HEK293 (cell line): ENCODE results near the gene RNF41.

Experiments
- HOXD13 ChIP-seq: sonication (generic); formaldehyde crosslinking; IDR thresholded peaks from 2 replicates; pipeline ENCODE4 v1.8.0; 2022; ENCODE audit warnings: missing genetic modification reagents, borderline replicate concordance
- IKZF3 ChIP-seq: fragments of 450-650 bp; IDR thresholded peaks from 2 replicates; pipeline ENCODE4 v1.5.0; 2018; ENCODE audit warnings: missing biosample characterization, mild to moderate bottlenecking, missing genetic modification characterization, moderate library complexity
- KLF16 ChIP-seq: fragments of 450-650 bp; formaldehyde crosslinking; IDR thresholded peaks from 2 replicates; pipeline ENCODE4 v1.5.1; 2017; ENCODE audit warnings: missing biosample characterization, missing genetic modification characterization
- KLF7 ChIP-seq: fragments of 450-650 bp; formaldehyde crosslinking; IDR thresholded peaks from 2 replicates; pipeline ENCODE4 v1.5.1; 2016; ENCODE audit warnings: missing biosample characterization, missing genetic modification characterization, borderline replicate concordance
- OVOL3 ChIP-seq: fragments of 450-650 bp; formaldehyde crosslinking; IDR thresholded peaks from 2 replicates; pipeline ENCODE4 v1.5.1; 2016; ENCODE audit warnings: missing biosample characterization, missing genetic modification characterization
- PRDM2 ChIP-seq: fragments of 450-650 bp; formaldehyde crosslinking; IDR thresholded peaks from 2 replicates; pipeline ENCODE4 v1.5.1; 2016; ENCODE audit warnings: missing biosample characterization, missing genetic modification characterization, borderline replicate concordance
- ZBTB6 ChIP-seq: fragments of 450-650 bp; formaldehyde crosslinking; IDR thresholded peaks from 2 replicates; pipeline ENCODE4 v1.5.1; 2017; ENCODE audit warnings: missing biosample characterization, missing genetic modification characterization
- ZFP41 ChIP-seq: fragments of 450-650 bp; formaldehyde crosslinking; IDR thresholded peaks from 2 replicates; pipeline ENCODE4 v1.5.1; 2016; ENCODE audit warnings: missing biosample characterization, missing genetic modification characterization, borderline replicate concordance
- ZNF10 ChIP-seq: fragments of 450-650 bp; formaldehyde crosslinking; IDR thresholded peaks from 2 replicates; pipeline ENCODE4 v1.5.1; 2017; ENCODE audit warnings: missing biosample characterization, missing genetic modification characterization
- ZNF138 ChIP-seq: fragments of 450-650 bp; formaldehyde crosslinking; IDR thresholded peaks from 2 replicates; pipeline ENCODE4 v1.5.1; 2016; ENCODE audit warnings: missing biosample characterization, missing genetic modification characterization, borderline replicate concordance
- ZNF16 ChIP-seq: fragments of 450-650 bp; formaldehyde crosslinking; IDR thresholded peaks from 2 replicates; pipeline ENCODE4 v1.5.1; 2016; ENCODE audit warnings: low read depth, missing biosample characterization, missing genetic modification characterization
- ZNF24 ChIP-seq: fragments of 450-650 bp; formaldehyde crosslinking; IDR thresholded peaks from 2 replicates; pipeline ENCODE4 v1.5.1; 2016; ENCODE audit warnings: missing biosample characterization, missing genetic modification characterization
- ZNF341 ChIP-seq: fragments of 450-650 bp; formaldehyde crosslinking; IDR thresholded peaks from 2 replicates; pipeline ENCODE4; 2016; ENCODE audit warnings: low read depth, missing biosample characterization, missing genetic modification characterization
- ZNF423 ChIP-seq: fragments of 450-650 bp; formaldehyde crosslinking; IDR thresholded peaks from 2 replicates; pipeline ENCODE4 v1.5.1; 2016; ENCODE audit warnings: missing biosample characterization, missing genetic modification characterization
- ZNF514 ChIP-seq: fragments of 450-650 bp; formaldehyde crosslinking; IDR thresholded peaks from 2 replicates; pipeline ENCODE4 v1.5.1; 2016; ENCODE audit warnings: missing biosample characterization, missing genetic modification characterization
- ZNF600 ChIP-seq: fragments of 450-650 bp; formaldehyde crosslinking; IDR thresholded peaks from 2 replicates; pipeline ENCODE4 v1.5.1; 2016; ENCODE audit warnings: missing biosample characterization, missing genetic modification characterization
- ZNF626 ChIP-seq: fragments of 450-650 bp; sonication (Bioruptor Pico); formaldehyde crosslinking; IDR thresholded peaks from 2 replicates; pipeline ENCODE4 v1.5.1; 2018; ENCODE audit warnings: missing biosample characterization, missing genetic modification characterization, inconsistent platforms
- ZNF660 ChIP-seq: fragments of 450-650 bp; IDR thresholded peaks from 2 replicates; pipeline ENCODE4 v1.5.1; 2018; ENCODE audit warnings: missing biosample characterization, mild to moderate bottlenecking, missing genetic modification characterization
- ZNF664 ChIP-seq: fragments of 450-650 bp; formaldehyde crosslinking; IDR thresholded peaks from 2 replicates; pipeline ENCODE4 v1.5.1; 2016; ENCODE audit warnings: missing biosample characterization, missing genetic modification characterization
- ZSCAN16 ChIP-seq: fragments of 450-650 bp; formaldehyde crosslinking; IDR thresholded peaks from 2 replicates; pipeline ENCODE4 v1.5.1; 2016; ENCODE audit warnings: missing biosample characterization, missing genetic modification characterization
- ZSCAN30 ChIP-seq: fragments of 450-650 bp; IDR thresholded peaks from 2 replicates; pipeline ENCODE4 v1.5.1; 2018; ENCODE audit warnings: missing biosample characterization, mild to moderate bottlenecking, missing genetic modification characterization, moderate library complexity
- TF ChIP-seq, protein P1 (sequence below): fragments of 450-650 bp; formaldehyde crosslinking; IDR thresholded peaks from 2 replicates; pipeline ENCODE4 v1.5.1; 2017; ENCODE audit warnings: missing biosample characterization, missing genetic modification characterization
- TF ChIP-seq, protein P2 (sequence below): fragments of 450-650 bp; formaldehyde crosslinking; IDR thresholded peaks from 2 replicates; pipeline ENCODE4 v1.5.1; 2016; ENCODE audit warnings: missing biosample characterization, missing genetic modification characterization
- TF ChIP-seq, protein P3 (sequence below): fragments of 450-650 bp; formaldehyde crosslinking; IDR thresholded peaks from 2 replicates; pipeline ENCODE4 v1.5.1; 2016; ENCODE audit warnings: missing biosample characterization, missing genetic modification characterization, borderline replicate concordance
- TF ChIP-seq, protein P4 (sequence below): fragments of 450-650 bp; formaldehyde crosslinking; IDR thresholded peaks from 2 replicates; pipeline ENCODE4 v1.5.1; 2016; ENCODE audit warnings: missing biosample characterization, missing genetic modification characterization, borderline replicate concordance

RNF41 gene

DNA sequence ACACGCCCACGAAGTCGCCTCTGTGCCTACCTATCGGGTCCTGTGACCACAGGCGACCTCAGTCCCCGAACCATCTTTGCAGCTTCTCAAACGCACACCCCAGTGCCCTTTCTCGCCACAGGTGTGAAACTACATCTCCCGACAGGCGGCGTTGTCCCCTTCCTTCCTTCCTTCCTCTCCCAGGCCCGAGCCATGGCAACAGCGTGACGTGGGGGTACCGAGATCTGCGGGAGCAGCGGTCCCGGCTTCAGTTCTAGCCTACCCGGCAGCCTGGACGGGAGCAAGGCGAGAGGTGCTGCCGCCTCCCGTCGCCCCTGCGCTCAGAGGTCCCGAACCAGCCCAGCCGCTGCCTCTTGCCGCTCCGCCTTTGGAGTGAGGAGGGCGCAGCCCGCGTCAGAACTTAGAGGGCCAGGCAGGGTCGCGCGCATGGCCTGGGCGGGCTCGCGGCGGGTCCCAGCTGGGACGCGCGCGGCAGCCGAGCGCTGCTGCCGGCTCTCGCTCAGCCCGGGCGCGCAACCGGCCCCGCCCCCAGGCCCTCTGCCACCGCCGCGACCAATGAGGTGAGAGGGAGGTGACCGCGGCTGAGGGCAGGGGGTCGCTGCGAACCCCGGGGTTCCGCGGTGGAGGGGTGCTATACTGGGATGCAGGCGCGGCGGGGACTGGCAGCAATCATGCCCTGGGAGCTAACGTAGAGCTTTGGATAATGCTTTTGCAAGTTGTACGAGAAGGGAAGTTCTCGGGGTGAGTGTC is 45.1 kb upstream of the RNF41 start, which contains the start of gene COQ10A (continued):
- TF ChIP-seq PRDM2 (tag by site-specific recombination) (no peak), ZNF664 (no peak), HOXD13 (no peak), ZNF10 (tag by site-specific recombination) (no peak), ZNF341 (tag by site-specific recombination) (peak; percentile 92), ZSCAN16 (tag by site-specific recombination) (no peak), ZNF138 (no peak), KLF7 (no peak), ZNF626 (no peak), ZSCAN30 (peak; percentile 82), ZNF16 (no peak), ZNF24 (peak; percentile 86), IKZF3 (tag by site-specific recombination) (peak; percentile 80), ZFP41 (tag by site-specific recombination) (no peak), KLF16 (tag by site-specific recombination) (0 out of 2 replicates have a peak, but pooled peaks have one; percentile 60), OVOL3 (tag by site-specific recombination) (no peak), ZNF660 (peak; percentile 82), ZNF423 (tag by site-specific recombination) (peak; percentile 91), ZNF514 (tag by site-specific recombination) (no peak), ZBTB6 (tag by site-specific recombination) (no peak), ZNF600 (tag by site-specific recombination) (peak; percentile 91)
- TF ChIP-seq, protein P1, sequence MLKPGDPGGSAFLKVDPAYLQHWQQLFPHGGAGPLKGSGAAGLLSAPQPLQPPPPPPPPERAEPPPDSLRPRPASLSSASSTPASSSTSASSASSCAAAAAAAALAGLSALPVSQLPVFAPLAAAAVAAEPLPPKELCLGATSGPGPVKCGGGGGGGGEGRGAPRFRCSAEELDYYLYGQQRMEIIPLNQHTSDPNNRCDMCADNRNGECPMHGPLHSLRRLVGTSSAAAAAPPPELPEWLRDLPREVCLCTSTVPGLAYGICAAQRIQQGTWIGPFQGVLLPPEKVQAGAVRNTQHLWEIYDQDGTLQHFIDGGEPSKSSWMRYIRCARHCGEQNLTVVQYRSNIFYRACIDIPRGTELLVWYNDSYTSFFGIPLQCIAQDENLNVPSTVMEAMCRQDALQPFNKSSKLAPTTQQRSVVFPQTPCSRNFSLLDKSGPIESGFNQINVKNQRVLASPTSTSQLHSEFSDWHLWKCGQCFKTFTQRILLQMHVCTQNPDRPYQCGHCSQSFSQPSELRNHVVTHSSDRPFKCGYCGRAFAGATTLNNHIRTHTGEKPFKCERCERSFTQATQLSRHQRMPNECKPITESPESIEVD (tag by site-specific recombination): no peak; the same call in 1 of the 2 replicates
- TF ChIP-seq, protein P2, sequence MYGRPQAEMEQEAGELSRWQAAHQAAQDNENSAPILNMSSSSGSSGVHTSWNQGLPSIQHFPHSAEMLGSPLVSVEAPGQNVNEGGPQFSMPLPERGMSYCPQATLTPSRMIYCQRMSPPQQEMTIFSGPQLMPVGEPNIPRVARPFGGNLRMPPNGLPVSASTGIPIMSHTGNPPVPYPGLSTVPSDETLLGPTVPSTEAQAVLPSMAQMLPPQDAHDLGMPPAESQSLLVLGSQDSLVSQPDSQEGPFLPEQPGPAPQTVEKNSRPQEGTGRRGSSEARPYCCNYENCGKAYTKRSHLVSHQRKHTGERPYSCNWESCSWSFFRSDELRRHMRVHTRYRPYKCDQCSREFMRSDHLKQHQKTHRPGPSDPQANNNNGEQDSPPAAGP (tag by site-specific recombination): peak; percentile 96
- TF ChIP-seq, protein P3, sequence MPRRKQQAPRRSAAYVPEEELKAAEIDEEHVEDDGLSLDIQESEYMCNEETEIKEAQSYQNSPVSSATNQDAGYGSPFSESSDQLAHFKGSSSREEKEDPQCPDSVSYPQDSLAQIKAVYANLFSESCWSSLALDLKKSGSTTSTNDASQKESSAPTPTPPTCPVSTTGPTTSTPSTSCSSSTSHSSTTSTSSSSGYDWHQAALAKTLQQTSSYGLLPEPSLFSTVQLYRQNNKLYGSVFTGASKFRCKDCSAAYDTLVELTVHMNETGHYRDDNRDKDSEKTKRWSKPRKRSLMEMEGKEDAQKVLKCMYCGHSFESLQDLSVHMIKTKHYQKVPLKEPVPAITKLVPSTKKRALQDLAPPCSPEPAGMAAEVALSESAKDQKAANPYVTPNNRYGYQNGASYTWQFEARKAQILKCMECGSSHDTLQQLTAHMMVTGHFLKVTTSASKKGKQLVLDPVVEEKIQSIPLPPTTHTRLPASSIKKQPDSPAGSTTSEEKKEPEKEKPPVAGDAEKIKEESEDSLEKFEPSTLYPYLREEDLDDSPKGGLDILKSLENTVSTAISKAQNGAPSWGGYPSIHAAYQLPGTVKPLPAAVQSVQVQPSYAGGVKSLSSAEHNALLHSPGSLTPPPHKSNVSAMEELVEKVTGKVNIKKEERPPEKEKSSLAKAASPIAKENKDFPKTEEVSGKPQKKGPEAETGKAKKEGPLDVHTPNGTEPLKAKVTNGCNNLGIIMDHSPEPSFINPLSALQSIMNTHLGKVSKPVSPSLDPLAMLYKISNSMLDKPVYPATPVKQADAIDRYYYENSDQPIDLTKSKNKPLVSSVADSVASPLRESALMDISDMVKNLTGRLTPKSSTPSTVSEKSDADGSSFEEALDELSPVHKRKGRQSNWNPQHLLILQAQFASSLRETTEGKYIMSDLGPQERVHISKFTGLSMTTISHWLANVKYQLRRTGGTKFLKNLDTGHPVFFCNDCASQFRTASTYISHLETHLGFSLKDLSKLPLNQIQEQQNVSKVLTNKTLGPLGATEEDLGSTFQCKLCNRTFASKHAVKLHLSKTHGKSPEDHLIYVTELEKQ (tag by site-specific recombination): no peak
- TF ChIP-seq, protein P4, sequence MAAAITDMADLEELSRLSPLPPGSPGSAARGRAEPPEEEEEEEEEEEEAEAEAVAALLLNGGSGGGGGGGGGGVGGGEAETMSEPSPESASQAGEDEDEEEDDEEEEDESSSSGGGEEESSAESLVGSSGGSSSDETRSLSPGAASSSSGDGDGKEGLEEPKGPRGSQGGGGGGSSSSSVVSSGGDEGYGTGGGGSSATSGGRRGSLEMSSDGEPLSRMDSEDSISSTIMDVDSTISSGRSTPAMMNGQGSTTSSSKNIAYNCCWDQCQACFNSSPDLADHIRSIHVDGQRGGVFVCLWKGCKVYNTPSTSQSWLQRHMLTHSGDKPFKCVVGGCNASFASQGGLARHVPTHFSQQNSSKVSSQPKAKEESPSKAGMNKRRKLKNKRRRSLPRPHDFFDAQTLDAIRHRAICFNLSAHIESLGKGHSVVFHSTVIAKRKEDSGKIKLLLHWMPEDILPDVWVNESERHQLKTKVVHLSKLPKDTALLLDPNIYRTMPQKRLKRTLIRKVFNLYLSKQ: no peak
